Thoracic aorta (tissue), 2 donors: Measurements from ENCODE around the gene NEK10. TPM values are rescaled to one million over a fixed set of nuclear protein-coding genes. Genes with fewer than 3 reads are reported as not detected.

Source experiments
- ATAC-seq: fragments of 150-250 bp; one replicate; pipeline ENCODE4 v1.8.0; 2017; ENCODE audit warnings: low read depth; ENCODE audit not compliant: insufficient number of reproducible peaks, low FRiP score
- DNase-seq: peaks from one replicate; pipeline ENCODE4 v3.0.0-alpha.2; 2020; ENCODE audit warnings: low spot score
- H3K27ac ChIP-seq, 2 donors: fragments of 200-600 bp; sonication (generic); 1 replicate in 1 of 2; 2 replicates in 1 of 2; pipeline ENCODE4 v1.5.1; 2016; ENCODE audit warnings: mild to moderate bottlenecking in 2 of 2, moderate library complexity in 2 of 2
- H3K27me3 ChIP-seq: fragments of 200-600 bp; sonication (generic); replicated peaks from 2 replicates; pipeline ENCODE4 v1.6.0; 2016; ENCODE audit warnings: mild to moderate bottlenecking; ENCODE audit not compliant: insufficient read depth
- H3K36me3 ChIP-seq: fragments of 200-600 bp; sonication (generic); one replicate; pipeline ENCODE4 v1.5.1; 2016
- H3K4me1 ChIP-seq, 2 donors: fragments of 200-600 bp; sonication (generic); 1 replicate in 1 of 2; 2 replicates in 1 of 2; pipeline versions ENCODE4 v1.5.1 to v1.6.0; 2016; ENCODE audit warnings: low read depth in 2 of 2, mild to moderate bottlenecking in 1 of 2; ENCODE audit not compliant: control insufficient read depth in 1 of 2
- H3K4me3 ChIP-seq: fragments of 200-600 bp; sonication (generic); 2 replicates; pipeline ENCODE4 v1.5.1; 2016; ENCODE audit warnings: mild to moderate bottlenecking
- H3K9me3 ChIP-seq: fragments of 200-600 bp; sonication (generic); 2 replicates; pipeline ENCODE4 v1.5.1; 2016
- CTCF ChIP-seq: fragments of 200-600 bp; sonication (generic); IDR thresholded peaks from one replicate; pipeline ENCODE4 v1.5.1; 2019; ENCODE audit warnings: antibody characterized with exemption
- total RNA-seq, 2 donors: library from RNA; depleted of rRNA; stranded (reverse); fragments of >200 nt; gene quantifications; one replicate each; pipeline versions ENCODE4 v1.1.0 to v1.2.3, GENCODE V29; 2016

NEK10 gene
- total RNA-seq, 2 donors from 2014 or later = 0.68 to 21.4 TPM

- H3K4me1 ChIP-seq = no peaks in the 10 kb centered on the region
- H3K9me3 ChIP-seq = no peaks in the 10 kb centered on the region
- TF ChIP-seq CTCF = no peak
- no peak overlapping the region for H3K4me3 ChIP-seq
- H3K36me3 ChIP-seq = no peaks in the 10 kb centered on the region
- no peak overlapping the region for H3K27ac ChIP-seq
- ATAC-seq (no peak), DNase-seq (no peak)
- no peaks in the 10 kb centered on the region for H3K27me3 ChIP-seq
These were observed 114.3 kb downstream of the NEK10 start for GRCh38 chr3:27254896-27255295.

- no peak overlapping the region for H3K27ac ChIP-seq
- H3K4me3 ChIP-seq = no peak overlapping the region
- no peak for ATAC-seq
- no peak for DNase-seq
- no peaks in the 10 kb centered on the region for H3K9me3 ChIP-seq
- H3K36me3 ChIP-seq = no peaks in the 10 kb centered on the region
- TF ChIP-seq CTCF = no peak
- H3K4me1 ChIP-seq = no peaks in the 10 kb centered on the region
- H3K27me3 ChIP-seq = no peaks in the 10 kb centered on the region
These were observed 115.4 kb downstream of the NEK10 start for GRCh38 chr3:27253831-27254230.

GRCh38 chr3:27253391-27253790 is 115.8 kb downstream of the NEK10 start:
- no peaks in the 10 kb centered on the region for H3K4me1 ChIP-seq
- DNase-seq (no peak), ATAC-seq (no peak)
- H3K27me3 ChIP-seq = no peaks in the 10 kb centered on the region
- H3K27ac ChIP-seq = no peak overlapping the region
- no peak overlapping the region for H3K4me3 ChIP-seq
- H3K9me3 ChIP-seq = no peaks in the 10 kb centered on the region
- H3K36me3 ChIP-seq = no peaks in the 10 kb centered on the region
- no peak for TF ChIP-seq CTCF

- no peak for TF ChIP-seq CTCF
- no peak for DNase-seq
- Histone ChIP-seq H3K4me3 (no peak overlapping the region), H3K36me3 (no peaks in the 10 kb centered on the region), H3K27me3 (no peaks in the 10 kb centered on the region), H3K4me1 (no peaks in the 10 kb centered on the region), H3K27ac (no peak overlapping the region), H3K9me3 (no peaks in the 10 kb centered on the region)
- ATAC-seq = no peak
These were observed 116.5 kb downstream of the NEK10 start for GRCh38 chr3:27252646-27253045.

- Histone ChIP-seq H3K4me1 (no peaks in the 10 kb centered on the region), H3K36me3 (no peaks in the 10 kb centered on the region), H3K27me3 (no peaks in the 10 kb centered on the region), H3K27ac (no peak overlapping the region), H3K4me3 (no peak overlapping the region), H3K9me3 (no peaks in the 10 kb centered on the region)
- no peak for ATAC-seq
- TF ChIP-seq CTCF = no peak
- DNase-seq = no peak
These were observed 124.8 kb downstream of the NEK10 start for GRCh38 chr3:27244374-27244773.
